ENCODE results near the gene PFAS.

DNA sequence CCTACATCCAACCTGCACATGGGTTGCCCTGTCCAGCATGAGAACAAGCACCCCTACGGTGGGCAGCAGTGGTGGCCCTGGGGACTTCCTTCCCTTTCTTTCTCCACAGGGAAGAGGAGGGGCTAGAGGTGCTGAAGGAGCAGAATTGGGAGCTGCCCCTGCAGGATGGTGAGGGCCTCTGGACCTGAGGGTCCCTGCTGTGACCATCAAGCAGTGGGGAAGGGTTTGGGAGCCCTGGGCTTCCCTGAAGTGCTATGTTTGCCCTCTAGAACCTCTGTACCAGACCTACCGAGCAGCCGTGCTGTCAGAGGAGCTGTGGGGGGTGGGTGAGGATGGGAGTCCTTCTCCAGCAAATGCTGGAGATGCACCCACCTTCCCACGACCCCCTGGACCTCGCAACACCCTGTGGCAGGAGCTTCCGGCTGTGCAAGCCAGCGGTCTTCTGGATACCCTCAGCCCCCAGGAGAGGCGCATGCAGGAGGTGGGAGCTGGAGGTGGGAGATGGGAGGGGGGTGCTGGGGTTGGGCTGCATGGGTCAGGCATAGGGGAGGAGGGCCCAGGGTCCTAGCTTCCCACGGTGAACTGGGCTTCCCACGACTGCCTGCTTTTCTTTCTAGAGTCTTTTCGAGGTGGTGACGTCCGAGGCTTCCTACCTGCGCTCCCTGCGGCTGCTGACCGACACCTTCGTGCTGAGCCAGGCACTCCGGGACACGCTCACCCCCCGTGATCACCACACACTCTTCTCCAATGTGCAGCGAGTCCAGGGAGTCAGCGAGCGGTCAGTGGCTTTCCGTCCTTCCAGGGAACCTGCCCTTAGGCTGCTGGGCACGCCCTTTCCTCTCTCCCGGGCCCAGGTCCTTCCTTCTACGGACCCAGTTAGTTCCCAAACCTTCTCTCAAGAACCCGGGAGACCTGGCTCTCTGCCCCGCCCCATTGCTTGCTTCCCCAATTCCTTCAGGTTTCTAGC is 66.0 kb downstream of the PFAS start:
- TF ChIP-seq, protein P1, sequence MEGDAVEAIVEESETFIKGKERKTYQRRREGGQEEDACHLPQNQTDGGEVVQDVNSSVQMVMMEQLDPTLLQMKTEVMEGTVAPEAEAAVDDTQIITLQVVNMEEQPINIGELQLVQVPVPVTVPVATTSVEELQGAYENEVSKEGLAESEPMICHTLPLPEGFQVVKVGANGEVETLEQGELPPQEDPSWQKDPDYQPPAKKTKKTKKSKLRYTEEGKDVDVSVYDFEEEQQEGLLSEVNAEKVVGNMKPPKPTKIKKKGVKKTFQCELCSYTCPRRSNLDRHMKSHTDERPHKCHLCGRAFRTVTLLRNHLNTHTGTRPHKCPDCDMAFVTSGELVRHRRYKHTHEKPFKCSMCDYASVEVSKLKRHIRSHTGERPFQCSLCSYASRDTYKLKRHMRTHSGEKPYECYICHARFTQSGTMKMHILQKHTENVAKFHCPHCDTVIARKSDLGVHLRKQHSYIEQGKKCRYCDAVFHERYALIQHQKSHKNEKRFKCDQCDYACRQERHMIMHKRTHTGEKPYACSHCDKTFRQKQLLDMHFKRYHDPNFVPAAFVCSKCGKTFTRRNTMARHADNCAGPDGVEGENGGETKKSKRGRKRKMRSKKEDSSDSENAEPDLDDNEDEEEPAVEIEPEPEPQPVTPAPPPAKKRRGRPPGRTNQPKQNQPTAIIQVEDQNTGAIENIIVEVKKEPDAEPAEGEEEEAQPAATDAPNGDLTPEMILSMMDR (IDR thresholded peaks at IDR 0.05), result no peak
- TF ChIP-seq POLR2A (IDR thresholded peaks at IDR 0.05), result no peak

Data from gastroesophageal sphincter (tissue), 3 donors.